Fibroblast of lung (primary cell): ENCODE results near the gene EYA3. TPM values are rescaled to one million over a fixed set of nuclear protein-coding genes. Genes with fewer than 3 reads are reported as not detected.

Experiments
- DNase-seq, 2 donors: peaks; one replicate each; pipeline versions ENCODE4 v3.0.0 to v3.0.0-alpha.2; 2010; ENCODE audit warnings: low read depth in 2 of 2
- H2AFZ ChIP-seq: 2 replicates; pipeline ENCODE4 v1.5.1; 2012; ENCODE audit warnings: low read length, control low read depth, inconsistent platforms
- H3K27ac ChIP-seq: 2 replicates; pipeline ENCODE4 v1.5.1; 2011; ENCODE audit warnings: low read length, control low read depth; ENCODE audit not compliant: insufficient read depth
- H3K27me3 ChIP-seq: 2 replicates; pipeline ENCODE4 v1.5.1; 2011; ENCODE audit warnings: mild to moderate bottlenecking, low read length; ENCODE audit not compliant: control insufficient read depth, insufficient read depth
- H3K36me3 ChIP-seq: 2 replicates; pipeline ENCODE4 v1.5.1; 2011; ENCODE audit warnings: low read length; ENCODE audit not compliant: control insufficient read depth, insufficient read depth
- H3K4me1 ChIP-seq: 2 replicates; pipeline ENCODE4 v1.5.1; 2011; ENCODE audit warnings: low read length; ENCODE audit not compliant: control insufficient read depth, insufficient read depth; ENCODE audit errors: extremely low read depth
- H3K4me2 ChIP-seq: 2 replicates; pipeline ENCODE4 v1.5.1; 2011; ENCODE audit warnings: low read length, control low read depth; ENCODE audit not compliant: insufficient read depth; ENCODE audit errors: extremely low read depth
- H3K4me3 ChIP-seq, 4 experiments: fragments of 200-600 bp in 1 of 4; sonication (generic) in 1 of 4; replicated peaks in 1 of 4; 2 replicates each; pipeline ENCODE4 v1.5.1; 2011 to 2016; ENCODE audit warnings: low read length in 4 of 4, low read depth in 3 of 4, mild to moderate bottlenecking in 3 of 4, control low read depth in 2 of 4, inconsistent platforms in 1 of 4, mixed read lengths in 1 of 4; ENCODE audit not compliant: insufficient read depth in 1 of 4; ENCODE audit errors: control extremely low read depth in 1 of 4
- H3K79me2 ChIP-seq: 2 replicates; pipeline ENCODE4 v1.5.1; 2012; ENCODE audit warnings: mild to moderate bottlenecking, low read length, inconsistent platforms; ENCODE audit not compliant: control insufficient read depth, insufficient read depth
- H3K9ac ChIP-seq: 2 replicates; pipeline ENCODE4 v1.5.1; 2011; ENCODE audit warnings: mild to moderate bottlenecking, low read length, control low read depth; ENCODE audit not compliant: insufficient read depth
- H3K9me3 ChIP-seq: 2 replicates; pipeline ENCODE4 v1.5.1; 2012; ENCODE audit warnings: low read depth, low read length; ENCODE audit not compliant: control insufficient read depth, insufficient read depth
- H4K20me1 ChIP-seq: 2 replicates; pipeline ENCODE4 v1.5.1; 2011; ENCODE audit warnings: low read length; ENCODE audit not compliant: control insufficient read depth, insufficient read depth; ENCODE audit errors: extremely low read depth
- CTCF ChIP-seq, 2 donors: IDR thresholded peaks in 1 of 2; conservative IDR thresholded peaks in 1 of 2; 1 replicate in 1 of 2; 2 replicates in 1 of 2; pipeline ENCODE4 v1.5.1; 2011 to 2012; ENCODE audit warnings: low read length in 2 of 2, control low read depth in 1 of 2, inconsistent platforms in 1 of 2, low read depth in 1 of 2, mild to moderate bottlenecking in 1 of 2
- EZH2 ChIP-seq: IDR thresholded peaks from 2 replicates; pipeline ENCODE4 v1.5.1; 2012; ENCODE audit warnings: low read length, control low read depth, mild to moderate bottlenecking; ENCODE audit errors: missing control alignments
- polyA plus RNA-seq, 2 donors: library from polyadenylated mRNA; depleted of rRNA in 1 of 2; stranded (reverse) in 1 of 2; unstranded in 1 of 2; fragments of >200 nt; gene quantifications; 2 replicates each; pipeline ENCODE4 v1.2.1, GENCODE V29; 2011 to 2012; ENCODE audit warnings: missing spikeins in 1 of 2
- total RNA-seq: library from RNA; depleted of rRNA; stranded (reverse); fragments of >200 nt; gene quantifications from 2 replicates; pipeline ENCODE4 v1.2.1, GENCODE V29; 2014

Gene EYA3
- total and polyA plus RNA-seq, 2 donors (not counting 1 experiment from before 2014, with no cell fraction given) = 11.2 to 17.5 TPM

GRCh38 chr1:28112388-28113241 is 24.2 kb upstream of the EYA3 start:
- Histone ChIP-seq H3K4me3 (no peak overlapping the region), H3K79me2 (no peaks in the 10 kb centered on the region), H3K4me2 (peak overlapping the region; percentile 7), H3K36me3 (no peaks in the 10 kb centered on the region), H4K20me1 (no peaks in the 10 kb centered on the region), H3K9ac (no peak overlapping the region), H3K27ac (peak overlapping the region; percentile 9), H2AFZ (peak overlapping the region; percentile 71), H3K27me3 (no peaks in the 10 kb centered on the region), H3K9me3 (no peaks in the 10 kb centered on the region), H3K4me1 (peaks cover 2% of the 10 kb centered on the region)
- TF ChIP-seq CTCF (conservative IDR thresholded peaks at IDR 0.05 in 1 of 2, IDR thresholded peaks at IDR 0.05 in 1 of 2; ENCODE audit: low read depth in 1 of 2, low read length in 2 of 2) (peak in 1 of 2 donors; percentile 17), EZH2 (no peak)
- peak; percentile 56 to 74 for DNase-seq

- no peak for TF ChIP-seq CTCF (conservative IDR thresholded peaks at IDR 0.05 in 1 of 2, IDR thresholded peaks at IDR 0.05 in 1 of 2; ENCODE audit: low read depth in 1 of 2, low read length in 2 of 2)
- TF ChIP-seq EZH2 = no peak
- Histone ChIP-seq H3K27ac (no peak overlapping the region), H3K4me2 (no peak overlapping the region), H3K4me1 (peaks cover 2% of the 10 kb centered on the region), H2AFZ (no peak overlapping the region), H3K9ac (no peak overlapping the region), H3K27me3 (no peaks in the 10 kb centered on the region), H3K9me3 (no peaks in the 10 kb centered on the region), H4K20me1 (no peaks in the 10 kb centered on the region), H3K79me2 (no peaks in the 10 kb centered on the region), H3K36me3 (no peaks in the 10 kb centered on the region), H3K4me3 (no peak overlapping the region)
- no peak for DNase-seq
Observed at GRCh38 chr1:28111157-28111556, 22.7 kb upstream of the EYA3 start.

GRCh38 chr1:28110555-28110954 is 22.1 kb upstream of the EYA3 start:
- peak in 1 of 2 donors; percentile 44 for DNase-seq
- no peak overlapping the region for H3K9ac ChIP-seq
- no peaks in the 10 kb centered on the region for H3K9me3 ChIP-seq
- no peaks in the 10 kb centered on the region for H3K36me3 ChIP-seq
- no peaks in the 10 kb centered on the region for H3K79me2 ChIP-seq
- H2AFZ ChIP-seq = no peak overlapping the region
- no peaks in the 10 kb centered on the region for H4K20me1 ChIP-seq
- H3K4me2 ChIP-seq = no peak overlapping the region
- no peaks in the 10 kb centered on the region for H3K27me3 ChIP-seq
- H3K27ac ChIP-seq = no peak overlapping the region
- no peak overlapping the region for H3K4me3 ChIP-seq
- H3K4me1 ChIP-seq = peaks cover 2% of the 10 kb centered on the region
- TF ChIP-seq EZH2 (no peak), CTCF (conservative IDR thresholded peaks at IDR 0.05 in 1 of 2, IDR thresholded peaks at IDR 0.05 in 1 of 2; ENCODE audit: low read depth in 1 of 2, low read length in 2 of 2) (no peak)
